Embryonic facial prominence (tissue), 1 donor: ENCODE results near the gene TMEM165.

ENCODE experiments used
- DNase-seq: peaks from one replicate; pipeline ENCODE4 v3.0.0-alpha.2; 2016; ENCODE audit errors: extremely low spot score

Gene TMEM165

DNA sequence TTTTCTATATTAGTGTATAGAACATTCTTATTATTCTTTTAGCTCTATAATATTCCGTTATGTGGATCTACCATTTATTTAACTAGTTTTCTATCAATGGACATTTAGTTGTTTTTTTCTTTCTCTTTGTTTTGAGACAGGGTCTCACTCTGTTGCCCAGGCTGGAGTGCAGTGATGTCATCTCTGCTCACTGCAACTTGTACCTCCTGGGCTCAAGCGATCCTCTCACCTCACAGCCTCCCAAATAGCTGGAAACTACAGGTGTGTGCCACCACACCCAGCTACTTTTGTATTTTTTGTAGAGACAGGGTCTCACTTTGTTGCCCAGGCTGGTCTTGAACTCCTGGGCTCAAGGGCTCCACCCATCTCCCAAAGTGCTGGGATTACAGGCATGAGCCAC is 10.8 kb downstream of the TMEM165 start:
- DNase-seq: no peak

DNA sequence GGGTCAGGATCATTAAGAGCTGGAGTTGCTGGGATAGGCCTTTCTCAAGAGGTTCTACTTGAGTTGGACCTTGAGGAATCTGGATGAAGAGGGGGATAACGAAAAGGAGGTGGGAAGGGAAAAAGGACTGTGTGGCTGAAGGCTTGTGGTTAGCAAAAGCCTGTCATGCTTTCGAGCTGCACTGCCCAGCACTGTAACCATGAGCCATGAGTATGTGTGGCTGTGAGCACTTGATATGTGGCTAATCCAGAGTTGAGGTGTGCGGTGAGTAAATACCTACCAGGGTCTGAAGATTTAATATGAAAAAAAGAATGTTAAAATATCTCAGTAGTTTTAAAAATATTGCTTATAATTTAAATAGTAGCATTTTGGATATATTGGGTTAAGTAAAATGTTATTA is 11.4 kb downstream of the TMEM165 start:
- no peak for DNase-seq

DNA sequence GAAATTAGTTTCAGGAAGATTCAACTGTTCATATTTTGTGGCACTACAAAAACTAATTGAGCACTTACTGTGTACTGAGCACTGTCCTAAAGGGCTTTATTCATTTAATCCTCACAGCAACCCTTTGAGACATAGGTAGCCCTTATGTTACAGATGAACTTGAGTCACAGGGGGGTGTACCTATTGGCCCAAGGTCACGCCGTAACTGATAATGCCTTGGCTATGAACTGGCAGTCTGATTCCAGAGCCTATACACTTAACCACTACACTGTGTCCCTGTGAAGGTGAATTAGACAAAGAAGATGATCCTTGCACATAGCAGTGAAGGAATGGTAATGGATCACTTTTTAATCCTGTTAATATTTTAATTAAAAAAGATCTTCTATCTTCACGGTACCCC is 12.0 kb downstream of the TMEM165 start:
- no peak for DNase-seq

DNA sequence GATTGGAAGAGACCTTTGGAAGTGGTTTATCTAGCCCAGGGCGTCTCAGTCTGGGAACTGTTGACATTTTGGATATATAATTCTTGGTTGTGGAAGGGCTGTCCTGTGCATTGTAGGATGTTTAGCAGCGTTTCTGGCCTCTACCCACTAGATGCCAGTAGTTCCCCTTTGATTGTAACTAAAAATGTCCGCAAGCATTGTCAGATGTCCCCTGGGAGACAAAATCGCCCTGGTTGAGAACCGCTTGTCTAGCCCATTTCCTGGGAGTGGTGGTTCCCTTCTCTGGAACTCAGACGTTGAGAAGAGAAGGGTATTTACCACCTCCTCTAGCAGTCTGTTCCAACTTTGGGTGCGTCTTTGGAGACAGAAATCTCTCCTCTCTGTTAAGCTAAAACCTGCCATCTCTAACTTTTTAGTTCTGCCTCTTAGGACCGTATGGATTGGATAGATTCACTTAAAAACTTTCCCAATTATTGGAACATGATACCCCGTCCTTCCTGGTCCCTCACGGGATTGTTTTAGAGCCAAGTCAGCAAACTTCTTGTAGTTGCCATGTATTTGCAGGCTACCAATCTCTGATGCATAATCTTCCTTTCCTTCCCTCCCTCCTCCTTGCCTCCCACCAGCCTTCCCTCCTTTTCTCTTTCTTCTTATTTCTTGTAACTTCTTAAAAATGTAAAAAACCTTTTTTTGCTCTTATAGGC is 13.9 kb downstream of the TMEM165 start:
- no peak for DNase-seq

DNA sequence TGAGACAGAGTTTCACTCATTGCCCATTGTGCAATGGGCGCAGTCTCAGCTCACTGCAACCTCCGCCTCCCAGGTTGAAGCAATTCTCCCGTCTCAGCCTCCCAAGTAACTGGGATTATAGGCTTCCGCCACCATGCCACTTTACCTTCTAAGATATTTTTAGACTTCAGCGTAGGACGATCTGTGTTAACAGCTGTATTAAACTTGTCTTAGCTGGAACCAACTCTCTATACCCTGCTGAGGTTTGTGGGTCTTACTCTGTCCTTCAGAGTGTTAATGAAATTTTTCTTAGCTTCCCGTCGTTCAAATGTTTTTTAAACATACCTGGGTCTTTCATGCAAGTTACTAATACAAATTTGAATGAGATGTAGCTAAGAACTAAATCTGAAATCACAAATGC is 14.7 kb downstream of the TMEM165 start:
- no peak for DNase-seq

DNA sequence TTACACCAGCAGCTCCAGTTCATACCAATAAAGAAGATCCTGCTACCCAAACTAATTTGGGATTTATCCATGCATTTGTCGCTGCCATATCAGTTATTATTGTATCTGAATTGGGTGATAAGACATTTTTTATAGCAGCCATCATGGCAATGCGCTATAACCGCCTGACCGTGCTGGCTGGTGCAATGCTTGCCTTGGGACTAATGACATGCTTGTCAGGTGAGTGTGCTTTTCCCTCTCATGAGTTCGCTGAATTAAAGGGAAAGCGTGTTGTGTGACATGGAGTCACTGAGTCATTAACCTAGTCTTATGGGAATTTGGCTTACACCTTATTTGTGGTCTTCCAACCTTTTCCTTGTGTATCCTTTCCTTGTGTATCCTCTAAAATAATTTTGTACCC is 15.9 kb downstream of the TMEM165 start:
- no peak for DNase-seq

DNA sequence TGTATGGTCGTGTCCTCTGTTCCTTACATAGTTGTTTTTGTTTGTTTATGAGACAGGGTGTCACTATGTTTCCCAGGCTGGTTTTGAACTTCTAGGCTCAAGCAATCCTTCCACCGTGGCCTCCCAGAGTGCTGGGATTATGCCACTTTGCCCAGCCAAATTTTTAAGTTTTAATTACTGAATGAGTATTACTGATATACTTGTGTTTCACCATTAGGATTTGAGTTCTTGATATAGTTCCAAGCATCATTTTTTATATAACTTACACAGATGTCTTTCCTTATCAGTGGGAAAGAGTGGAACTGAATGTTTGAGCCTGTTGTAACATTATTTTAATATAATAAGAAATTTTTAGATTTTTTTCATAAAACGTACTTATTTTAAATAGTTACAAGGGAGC is 20.4 kb downstream of the TMEM165 start:
- no peak for DNase-seq

DNA sequence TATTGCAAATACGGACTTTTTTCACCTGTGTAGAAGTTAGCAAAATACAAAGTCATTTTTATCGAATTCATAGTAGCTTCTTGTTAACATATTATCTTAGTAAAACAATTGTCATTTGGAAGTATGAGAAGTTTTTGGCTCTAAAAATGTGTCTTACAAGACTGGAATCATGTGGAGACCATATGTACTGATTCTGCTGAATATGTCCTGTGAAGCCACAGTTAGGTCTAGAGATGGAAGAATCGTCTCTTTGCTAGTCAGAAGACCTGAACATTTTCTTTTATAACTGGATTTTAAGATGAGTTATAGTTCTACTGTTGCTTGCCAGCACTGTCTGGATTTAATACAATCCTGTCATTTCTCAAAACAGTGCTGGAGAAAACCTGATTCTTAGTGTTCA is 29.0 kb downstream of the TMEM165 start:
- DNase-seq: no peak

DNA sequence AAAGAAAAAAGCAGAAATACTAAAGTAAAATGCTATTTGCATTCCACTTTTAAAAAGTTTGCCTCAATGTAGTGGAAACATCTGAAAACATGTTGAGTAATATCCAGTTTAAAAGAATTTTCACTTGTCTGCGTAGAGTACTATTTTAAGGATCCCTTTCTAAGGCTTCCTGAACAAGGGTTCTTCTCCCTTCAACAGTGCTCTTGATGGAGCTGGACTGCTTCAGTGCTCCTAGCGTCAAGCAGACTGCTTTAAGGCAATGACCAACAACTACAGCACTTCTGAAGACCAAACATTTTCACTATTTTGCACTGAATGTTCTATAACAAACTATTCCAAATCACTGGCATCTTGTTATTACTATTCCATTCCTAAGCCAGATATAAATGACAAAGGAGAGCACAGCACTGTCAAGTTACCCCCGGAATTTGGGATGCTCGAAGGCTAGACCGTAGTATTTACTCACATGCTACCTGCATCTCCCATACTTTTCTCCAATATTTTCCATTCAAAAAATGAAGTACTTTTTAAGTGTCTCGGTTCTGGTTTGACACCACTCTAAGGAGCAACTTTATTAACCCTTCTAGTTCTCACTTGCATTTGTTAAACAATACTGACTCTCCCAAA is 36.1 kb downstream of the TMEM165 start:
- no peak for DNase-seq

DNA sequence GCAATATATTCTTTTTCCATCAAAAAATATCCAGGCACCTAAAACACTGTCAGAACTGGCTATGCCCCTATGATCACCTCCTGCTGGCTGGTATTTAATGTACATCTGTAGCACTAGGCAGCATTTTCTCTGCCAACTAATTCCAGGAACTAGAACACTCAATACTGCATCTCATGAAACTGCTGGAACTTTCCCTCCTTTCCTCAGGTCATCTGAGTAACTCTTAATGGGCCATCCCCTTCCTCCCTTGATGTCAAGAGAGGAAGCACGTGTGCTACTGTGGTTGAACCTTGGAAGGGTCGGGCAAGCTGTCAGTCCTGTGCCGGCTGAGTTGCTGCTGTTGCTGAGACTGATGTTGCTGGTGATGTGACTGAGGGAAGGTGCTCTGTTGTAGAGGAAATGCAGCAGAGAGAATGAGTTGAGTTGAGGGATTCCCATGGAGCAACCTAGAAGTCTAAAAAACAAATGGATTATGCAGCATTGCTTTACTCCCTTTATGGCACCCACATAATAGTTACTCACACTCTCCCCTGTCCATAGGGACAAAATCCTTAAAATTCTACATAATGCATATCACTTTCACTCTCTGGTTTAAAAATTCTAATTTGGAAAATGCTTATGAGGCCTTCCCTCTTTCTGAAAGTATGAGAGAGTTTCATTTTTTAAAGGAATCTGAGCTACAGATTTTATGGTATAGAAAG is 39.5 kb downstream of the TMEM165 start:
- DNase-seq: no peak

DNA sequence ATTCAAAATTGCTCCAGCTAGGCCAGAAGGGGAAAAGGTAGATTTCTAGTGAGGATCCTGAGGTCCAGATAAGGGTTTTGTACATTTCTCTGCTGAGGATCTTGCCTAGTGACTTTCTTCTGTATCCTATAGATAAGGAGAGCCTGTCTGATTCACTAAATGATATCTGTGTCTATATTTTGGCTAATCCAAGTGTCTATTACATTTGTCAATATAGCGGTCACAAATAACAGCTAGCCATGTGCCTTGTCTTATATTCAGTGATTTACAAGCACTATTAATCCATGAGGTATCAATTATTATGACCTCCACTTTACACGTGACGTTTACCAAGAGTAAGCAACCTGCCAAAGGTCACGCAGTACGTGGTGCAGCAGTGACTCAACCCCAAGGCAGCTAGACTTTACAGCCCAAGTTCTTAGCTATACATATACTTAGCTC is 41.6 kb downstream of the TMEM165 start:
- DNase-seq: no peak

DNA sequence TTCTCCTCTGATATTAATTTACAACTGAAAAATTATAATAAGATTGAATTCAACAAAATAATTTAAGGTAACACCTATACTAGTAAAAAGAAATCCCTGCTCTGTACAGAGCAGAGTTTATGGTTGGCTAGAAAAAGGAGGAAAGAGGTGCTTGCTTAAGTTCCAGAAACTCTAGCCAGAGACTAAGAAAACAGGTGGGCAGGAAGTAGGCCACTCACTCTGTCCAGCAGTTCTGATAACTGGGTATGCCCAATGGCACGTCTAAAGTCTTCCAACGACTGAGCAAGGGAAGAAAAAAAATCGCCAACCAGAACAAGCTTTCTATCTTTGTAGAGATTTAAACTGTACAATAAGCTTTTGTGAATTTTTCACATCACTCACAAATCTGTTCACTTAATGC is 42.1 kb downstream of the TMEM165 start:
- DNase-seq: no peak

DNA sequence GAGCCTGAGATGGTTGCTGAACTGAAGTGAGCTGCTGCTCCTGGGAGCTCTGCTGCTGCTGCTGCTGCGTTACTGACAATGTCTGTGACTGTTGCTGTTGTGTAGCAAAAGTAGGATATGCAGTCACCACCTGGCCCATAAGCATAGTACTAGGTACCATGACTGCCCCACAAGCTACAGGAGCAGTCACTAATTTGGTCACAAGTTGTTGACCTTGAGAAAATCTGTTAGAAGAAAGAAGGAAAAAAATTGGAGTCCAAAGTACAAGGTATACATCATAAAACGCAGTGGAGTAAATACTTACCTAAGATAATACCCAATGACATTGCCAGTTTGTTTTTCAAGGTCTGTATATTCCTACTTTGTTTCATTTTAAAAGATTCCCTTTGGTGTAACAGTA is 42.6 kb downstream of the TMEM165 start:
- DNase-seq: no peak

DNA sequence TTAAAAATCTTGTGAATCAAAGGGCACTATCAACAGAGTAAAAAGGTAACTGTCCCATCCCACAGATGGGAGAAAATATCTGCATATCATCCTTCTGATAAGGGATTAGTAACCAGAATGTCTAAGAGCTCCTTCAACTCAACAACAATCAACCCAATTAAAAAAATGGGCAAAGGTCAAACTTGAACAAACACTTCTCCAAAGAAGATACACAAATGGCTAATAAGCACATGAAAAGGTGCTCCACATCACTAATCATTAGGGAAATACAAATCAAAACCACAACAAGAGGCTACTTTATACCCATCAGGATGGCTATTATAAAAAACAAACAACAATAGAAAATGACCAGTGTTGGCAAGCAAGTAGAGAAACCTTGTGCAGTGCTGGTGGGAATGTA is 43.3 kb downstream of the TMEM165 start:
- no peak for DNase-seq

DNA sequence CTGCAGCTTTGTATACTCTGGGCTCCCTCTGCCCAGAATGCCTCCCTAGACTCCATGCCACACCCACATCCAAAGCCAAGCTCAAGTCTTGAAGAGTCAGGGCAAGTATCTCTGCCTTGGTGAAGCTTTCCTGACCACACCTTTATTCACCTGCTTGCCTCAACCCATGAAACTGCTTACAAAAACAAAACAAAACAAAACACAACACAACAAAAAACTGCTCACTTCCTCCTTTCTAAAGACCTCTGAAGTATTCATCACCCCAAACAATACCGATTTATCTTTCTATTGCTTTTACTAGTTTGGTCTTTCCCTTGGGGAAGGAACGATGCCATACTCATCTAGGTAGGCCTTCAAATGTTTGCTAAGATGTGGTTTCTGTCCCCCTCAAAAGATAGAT is 45.0 kb downstream of the TMEM165 start:
- no peak for DNase-seq

DNA sequence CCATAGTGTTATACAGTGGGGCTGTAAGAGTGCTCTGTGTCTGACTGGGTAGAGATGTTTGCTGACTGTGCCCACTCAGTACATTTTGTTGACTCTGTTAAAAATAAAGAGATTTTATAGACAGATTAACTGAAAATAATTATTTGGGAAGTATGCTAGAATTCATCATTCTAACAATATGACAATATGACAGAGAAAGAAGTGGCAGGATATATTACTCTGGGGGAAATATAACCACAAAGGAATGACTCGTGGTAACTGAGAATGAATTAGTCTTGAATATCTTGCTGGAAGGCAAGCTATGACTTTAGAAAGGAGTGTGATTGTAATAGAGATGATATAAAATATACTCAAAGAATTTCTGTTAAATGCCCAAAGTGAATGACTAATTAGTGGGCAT is 46.8 kb downstream of the TMEM165 start:
- DNase-seq: no peak

DNA sequence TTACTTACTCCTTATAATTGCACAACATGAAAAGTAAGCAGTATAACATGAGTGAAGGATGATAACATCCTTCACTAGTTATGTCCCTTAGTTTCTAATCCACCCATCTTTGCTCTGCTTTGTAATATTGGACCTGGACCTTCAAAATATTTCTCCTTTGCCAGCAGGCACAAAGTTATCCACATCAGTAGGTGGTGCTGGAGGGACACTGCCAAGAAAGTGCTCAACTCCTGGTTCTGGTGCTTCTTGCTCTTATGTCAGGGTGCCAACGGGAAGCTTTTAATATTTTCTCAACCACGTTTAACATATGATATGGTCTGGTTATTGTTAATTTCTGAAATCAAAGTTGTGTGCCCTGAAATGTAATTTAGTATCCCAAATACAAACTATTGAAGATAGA is 49.1 kb downstream of the TMEM165 start:
- DNase-seq: no peak

DNA sequence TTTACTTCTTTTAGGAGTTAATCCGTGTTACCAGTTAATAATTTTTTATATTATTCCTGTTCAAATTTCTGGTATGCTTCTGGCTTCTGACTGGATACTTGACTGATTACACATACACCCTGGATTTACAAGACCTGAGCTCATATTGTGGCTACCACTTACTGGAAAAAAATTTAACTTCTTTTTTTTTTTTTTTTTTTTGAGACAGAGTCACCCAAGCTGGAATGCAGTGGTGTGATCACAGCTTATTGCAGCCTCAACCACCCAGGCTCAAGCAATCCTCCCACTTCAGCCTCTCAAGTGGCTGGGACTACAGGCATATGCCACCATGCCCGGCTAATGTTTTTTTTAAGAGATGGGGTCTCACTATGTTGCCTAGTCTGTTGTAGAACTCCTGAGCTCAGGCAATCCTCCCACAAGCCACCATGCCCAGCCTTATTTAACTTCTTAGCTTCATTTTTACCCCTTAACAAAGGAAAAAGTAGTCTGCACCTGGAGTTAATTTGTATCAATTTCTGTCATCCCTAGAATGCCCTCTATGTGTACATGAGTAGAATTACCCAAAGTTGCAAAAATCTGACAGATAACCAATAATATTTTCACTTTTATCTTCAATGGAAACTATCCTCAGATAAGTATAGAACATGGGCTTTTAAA is 50.3 kb downstream of the TMEM165 start:
- DNase-seq: no peak

DNA sequence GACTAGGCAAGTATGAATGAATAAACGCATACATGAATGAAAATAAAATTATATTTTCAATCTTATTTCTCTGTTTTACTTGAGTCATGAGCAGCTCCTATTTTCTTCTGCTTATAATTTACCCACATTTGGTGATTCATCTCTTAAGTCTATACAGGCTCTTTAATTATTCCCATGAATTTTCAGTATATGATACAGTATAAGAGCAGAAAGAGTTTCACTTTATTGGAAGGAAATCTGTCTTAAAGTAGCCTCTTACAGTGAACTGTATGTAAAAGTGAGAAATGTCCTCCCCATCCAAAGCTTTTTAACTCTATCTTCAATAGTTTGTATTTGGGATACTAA is 50.8 kb downstream of the TMEM165 start:
- DNase-seq: no peak

DNA sequence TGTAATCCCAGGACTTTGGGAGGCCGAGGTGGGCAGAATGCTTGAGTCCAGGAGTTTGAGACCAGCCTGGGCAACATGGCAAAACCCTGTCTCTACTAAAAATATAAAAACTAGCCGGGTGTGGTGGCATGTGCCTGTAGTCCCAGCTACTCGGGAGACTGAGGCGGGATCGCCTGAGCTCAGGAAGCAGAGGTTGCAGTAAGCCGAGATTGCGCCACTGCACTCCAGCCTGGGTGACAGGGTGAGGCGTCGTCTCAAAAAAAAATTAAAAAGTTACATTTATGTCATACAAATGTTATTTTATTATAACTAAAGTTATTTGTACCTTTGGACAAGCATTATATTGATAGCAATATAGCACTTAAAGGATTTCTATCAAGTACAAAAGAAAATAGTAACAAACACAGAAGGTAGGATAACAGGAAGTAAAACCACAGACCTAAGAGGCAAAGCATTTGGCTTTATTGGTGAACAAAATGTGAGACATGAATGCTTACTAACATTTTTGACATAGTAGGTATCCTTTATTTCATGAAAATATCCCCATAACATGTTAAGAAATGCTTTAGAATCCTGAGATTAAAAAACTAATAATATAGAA is 51.5 kb downstream of the TMEM165 start:
- DNase-seq: no peak

DNA sequence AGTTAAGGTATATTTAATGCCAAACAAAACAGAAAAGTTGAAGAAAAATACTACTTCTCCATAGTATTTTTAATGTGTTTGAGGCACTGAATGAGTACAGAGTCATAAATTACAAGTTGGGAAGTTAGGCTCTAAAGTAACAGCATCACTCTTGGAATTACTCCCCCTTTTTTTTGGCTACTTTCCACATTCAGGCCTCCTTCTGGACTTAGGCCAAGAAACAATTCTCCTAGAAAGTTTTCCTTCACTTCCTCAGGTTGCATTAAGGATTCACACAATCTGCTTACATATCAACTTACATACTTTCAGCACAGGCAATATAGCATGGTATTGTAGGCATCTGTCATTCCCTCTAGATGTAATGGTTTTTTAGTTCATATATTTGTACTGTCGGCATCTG is 52.1 kb downstream of the TMEM165 start:
- DNase-seq: no peak

DNA sequence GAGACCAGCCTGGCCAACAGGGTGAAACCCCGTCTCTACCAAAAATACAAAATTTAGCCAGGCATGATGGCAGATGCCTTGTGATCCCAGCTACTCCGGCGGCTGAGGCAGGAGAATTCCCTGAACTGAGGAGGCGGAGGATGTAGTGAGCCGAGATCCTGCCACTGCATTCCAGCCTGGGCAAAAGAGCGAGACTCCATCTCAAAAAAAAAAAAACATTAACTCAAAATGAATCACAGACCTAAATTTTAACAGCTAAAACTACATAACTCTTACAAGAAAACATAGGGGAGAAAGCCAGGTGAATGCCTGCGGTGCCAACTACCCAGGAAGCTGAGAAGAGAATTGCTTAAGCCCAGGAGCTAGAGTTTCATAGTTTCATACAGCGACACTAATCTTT is 54.8 kb downstream of the TMEM165 start:
- no peak for DNase-seq
